HG02943 (cell line): Measurements from ENCODE around the gene SPEM2.
A peak's percentile ranks its signal among the peaks of the same experiment; 100 is the strongest.

ENCODE experiments used
- ATAC-seq: cut with Tn5 transposase; IDR thresholded peaks from one replicate; pipeline ENCODE4 v1.9.1; 2021; ENCODE audit warnings: mild to moderate bottlenecking, low read depth, moderate library complexity; ENCODE audit not compliant: unreplicated experiment

The SPEM2 gene

DNA sequence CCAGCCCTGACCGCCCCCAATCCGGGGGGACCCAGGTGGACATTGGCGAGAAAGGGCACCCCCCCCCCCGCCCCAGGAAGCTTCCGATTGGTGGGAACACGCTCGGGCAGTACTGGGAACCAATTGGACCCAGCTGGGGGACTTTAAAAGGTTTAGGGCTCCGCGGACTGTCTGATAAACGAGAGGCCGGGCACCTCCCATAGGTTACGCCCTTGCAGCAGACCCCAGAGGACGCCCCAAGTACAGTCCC lies 21.8 kb upstream of the SPEM2 start:
- ATAC-seq: peak; percentile 19

DNA sequence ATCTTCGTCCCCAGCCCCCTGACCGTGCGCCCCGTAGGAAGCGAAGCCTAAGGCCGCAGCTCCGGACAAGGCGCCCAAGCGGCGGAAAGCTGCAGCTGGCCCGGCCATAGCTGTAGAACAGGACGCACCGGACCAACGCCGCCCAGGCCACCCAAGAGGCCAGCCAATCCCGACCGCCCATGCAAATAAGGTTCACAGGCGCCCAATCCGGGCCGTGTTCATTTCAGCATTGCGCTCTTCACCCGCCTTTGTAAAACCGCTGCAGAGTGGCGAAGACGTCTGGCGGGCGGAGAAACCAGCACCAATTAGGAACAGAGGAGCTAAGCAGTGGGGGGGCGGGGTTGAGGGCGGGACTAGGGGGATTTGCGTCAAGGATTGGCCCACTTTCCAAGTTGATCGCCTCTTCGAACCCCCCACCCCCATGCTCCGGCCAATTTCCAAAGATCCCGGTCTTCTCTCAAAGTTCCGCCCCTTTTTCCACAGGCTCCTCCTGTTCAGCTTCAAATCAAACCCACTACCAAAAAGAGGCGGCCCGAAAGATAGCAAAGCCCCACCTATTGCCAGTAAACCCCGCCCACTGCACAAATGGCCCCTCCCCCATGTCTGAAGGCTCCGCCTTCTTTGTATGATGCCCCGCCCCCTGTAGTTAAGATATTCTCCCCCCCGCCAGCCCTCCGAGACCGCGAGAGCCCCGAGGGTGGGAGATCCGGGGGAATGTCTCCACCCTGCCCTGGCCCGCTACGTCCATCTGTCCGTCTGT lies 21.3 kb upstream of the SPEM2 start, which contains the start of gene TMEM256:
Gene TMEM256, minus strand, starts transcription at position 121 of the 760 bp plus-strand sequence. Its CDS starts 13 bp downstream, at position 108.
- peak; percentile 83 for ATAC-seq

DNA sequence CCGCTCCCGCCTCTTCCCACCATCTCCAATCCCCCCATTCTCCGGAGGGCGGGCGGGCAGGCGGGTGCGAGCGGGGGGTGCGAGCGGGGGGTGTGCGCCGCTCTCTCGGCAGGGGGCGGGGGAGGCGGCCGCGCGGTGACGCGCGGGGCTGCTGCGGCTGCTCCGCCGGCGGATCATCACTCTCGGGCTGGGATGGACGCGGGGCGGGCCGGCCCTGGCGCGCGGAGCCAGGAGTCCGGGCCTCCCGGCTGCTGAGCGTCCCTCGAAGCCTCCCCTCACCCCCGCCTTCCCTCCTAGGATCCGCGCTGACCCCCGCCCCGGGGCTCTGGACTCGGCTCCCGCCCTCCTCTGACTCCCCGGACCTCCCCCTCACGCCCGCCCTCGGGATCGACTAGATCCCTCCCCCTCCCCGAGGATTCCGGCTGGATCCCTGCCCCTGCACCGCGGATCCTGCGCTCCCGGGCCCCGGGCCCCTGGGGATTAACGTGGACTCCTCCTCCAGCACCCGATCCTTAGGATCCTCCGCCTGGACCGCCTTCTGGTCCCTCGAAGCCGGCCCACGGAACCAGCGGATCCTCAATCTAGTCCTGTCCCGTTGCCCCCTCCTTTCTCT lies 20.6 kb upstream of the SPEM2 start:
- peak; percentile 15 for ATAC-seq

DNA sequence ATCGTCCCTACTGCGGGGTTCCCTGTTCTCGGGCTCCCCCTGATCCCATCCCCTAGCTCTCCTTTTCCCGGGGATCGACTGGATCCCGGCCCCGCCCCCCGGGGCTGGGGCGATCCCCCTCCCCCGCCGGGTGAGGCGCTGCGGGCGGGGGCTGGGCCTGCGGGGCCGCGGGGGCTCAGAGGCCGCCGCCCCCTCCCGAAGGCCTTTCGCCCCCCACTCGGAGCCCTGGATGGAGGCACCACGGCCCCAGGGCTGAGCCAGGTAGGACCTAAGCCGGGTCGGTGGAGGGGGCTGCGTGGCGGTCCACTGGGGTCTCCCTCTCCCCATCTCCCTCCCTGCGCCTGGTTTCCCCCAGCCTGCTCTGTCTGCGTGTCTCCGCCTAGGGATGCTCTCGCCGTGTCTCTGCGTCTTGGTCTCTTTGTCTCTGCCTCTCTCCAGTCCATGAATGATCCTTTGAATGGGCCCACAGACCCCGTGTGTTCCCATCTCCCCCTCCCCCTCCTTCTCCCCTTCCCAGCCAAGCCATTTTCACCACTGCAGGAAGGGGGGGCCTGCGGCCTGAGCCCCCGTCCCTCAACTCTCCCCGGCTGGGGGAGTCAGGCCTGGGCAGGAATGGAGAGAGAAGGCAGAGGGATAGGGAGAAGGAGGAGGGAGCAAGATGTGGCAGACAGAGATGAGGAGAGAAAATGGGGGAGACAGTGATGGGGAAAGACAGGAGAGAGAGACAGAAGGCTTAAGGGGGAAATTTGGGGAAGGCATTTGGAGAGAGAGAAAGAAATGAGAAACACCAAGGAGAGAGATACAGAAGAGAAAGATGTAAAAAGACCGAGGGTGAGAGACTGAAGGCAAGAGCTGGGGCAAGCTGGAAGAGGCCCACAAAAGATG lies 19.8 kb upstream of the SPEM2 start:
- ATAC-seq: no peak

DNA sequence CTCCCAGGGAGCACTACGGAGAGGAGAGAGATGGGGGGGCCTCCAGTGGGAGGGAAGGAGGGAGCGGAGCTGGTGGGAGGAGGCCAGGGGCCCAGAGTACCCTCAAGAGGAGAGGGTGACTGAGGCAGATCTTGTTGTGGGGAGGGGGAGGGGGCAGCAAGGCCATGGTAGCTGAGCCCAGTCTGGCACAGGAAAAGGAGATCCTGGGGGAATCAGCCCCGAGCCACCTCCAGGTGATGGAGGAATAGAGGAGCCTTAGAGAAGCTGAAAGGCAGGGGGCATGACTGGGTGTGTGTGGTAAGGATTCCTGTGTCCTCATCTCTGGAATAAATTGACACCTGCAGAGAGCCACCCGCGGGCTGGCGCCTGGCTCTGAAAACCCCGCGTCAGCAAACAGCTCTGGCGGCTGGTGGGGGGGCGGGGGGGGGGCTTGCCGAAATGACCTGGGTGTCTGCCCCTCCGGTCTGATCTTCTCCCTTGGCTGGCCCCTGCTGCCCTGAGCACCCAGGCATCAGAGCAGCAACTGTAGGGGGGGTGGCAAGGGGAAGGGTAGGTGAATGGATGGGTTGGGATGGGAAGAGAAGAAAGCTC lies 19.1 kb upstream of the SPEM2 start:
- no peak for ATAC-seq

DNA sequence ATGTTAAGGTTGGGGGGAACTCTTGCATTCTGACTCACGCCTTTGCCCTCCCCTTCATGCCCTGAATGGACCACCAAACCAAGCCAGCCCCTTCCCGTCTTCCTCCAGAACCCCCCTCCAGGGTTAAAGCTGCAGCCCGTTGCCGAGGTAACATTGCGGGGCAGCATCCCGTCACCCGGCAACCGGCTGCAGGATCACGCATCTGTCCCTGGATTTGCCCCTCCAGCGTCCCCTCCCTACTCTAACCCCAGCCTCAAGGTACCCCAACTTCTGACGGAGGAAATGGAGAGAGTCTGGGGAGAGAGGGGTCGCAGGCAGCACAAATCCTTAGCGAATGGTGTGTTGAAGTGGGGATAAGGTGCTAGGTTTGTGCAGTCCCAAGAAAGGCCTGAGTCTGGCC lies 18.3 kb upstream of the SPEM2 start:
- no peak for ATAC-seq

DNA sequence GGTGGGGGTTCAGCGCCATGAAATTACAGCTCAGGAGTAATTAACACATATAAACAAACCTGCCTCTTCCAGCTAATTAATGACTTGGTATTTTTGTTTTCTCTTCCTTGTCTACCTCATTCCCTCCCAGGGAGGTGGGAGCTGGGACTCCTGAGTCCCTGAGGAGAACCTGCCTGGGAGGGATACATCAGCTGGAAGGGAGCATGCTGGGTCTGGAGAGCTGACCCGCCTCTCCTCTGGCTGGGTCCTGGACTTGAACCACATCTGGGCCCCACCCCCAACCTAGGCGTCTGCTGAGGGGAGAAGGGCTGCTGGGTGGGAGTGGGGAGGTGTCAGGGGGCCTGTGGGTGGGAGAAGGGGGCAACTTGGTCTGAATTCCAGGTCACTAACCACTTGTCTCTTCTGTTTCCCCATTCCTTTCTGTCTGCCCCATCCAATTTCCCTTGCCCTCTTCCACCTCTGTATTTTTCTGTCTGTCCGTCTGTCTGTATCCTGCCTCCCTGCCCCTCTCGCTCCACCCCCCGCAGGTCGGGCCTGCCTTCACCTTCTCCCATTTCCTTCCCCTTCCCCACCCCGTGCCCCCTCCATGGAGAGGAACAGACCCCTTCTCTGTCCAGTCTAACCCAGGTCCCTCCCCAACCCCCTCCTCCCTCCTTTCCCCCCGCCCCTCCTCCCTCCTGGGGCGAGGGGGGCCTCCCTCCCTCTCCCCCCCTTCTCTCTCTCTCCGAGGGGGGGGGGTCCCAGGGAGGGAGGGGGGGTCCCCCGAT lies 17.7 kb upstream of the SPEM2 start, which contains the start of gene NLGN2:
Gene NLGN2, plus strand, starts transcription at position 361 of the 767 bp plus-strand sequence. CDS start 411 bp downstream, outside the sequence.
- no peak for ATAC-seq

DNA sequence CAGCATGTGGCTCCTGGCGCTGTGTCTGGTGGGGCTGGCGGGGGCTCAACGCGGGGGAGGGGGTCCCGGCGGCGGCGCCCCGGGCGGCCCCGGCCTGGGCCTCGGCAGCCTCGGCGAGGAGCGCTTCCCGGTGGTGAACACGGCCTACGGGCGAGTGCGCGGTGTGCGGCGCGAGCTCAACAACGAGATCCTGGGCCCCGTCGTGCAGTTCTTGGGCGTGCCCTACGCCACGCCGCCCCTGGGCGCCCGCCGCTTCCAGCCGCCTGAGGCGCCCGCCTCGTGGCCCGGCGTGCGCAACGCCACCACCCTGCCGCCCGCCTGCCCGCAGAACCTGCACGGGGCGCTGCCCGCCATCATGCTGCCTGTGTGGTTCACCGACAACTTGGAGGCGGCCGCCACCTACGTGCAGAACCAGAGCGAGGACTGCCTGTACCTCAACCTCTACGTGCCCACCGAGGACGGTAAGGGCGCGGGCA lies 17.1 kb upstream of the SPEM2 start:
- no peak for ATAC-seq

DNA sequence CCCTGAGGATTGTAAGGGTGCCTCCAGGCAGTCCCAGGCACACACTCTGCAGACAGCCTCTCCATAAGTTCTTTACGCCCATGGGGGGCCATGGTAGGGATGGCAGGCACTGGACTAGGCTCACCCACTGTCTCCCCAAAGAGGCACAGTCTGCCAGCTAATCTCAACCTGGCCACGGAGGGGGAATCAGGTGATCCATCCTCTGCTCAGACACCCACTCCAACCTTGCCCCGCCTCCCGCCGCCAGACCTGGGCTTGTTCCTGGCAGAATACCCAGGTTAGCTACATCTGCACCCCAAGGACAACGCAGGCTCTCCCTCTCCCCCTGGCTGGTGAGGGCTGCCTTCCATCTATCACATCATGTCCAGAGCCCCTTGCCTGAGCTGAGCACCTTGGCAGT lies 16.6 kb upstream of the SPEM2 start:
- ATAC-seq: no peak

DNA sequence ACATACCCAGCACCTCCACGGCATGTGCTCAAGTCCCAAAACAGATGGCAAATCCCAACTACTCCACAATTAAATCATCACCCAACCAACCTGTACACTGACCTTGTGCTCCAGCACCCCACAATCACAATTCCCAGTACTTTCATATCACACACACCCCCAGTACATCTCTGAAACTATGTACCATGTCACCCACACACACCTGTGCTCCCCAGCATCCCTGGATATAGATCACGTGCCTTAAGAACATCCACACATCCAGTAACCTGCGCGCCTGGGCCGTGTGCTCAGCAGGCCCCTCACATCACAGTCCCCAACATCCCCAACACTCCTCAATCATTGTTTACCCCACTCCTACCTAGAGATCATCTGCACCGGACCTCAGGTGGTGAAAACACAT lies 15.7 kb upstream of the SPEM2 start:
- no peak for ATAC-seq

DNA sequence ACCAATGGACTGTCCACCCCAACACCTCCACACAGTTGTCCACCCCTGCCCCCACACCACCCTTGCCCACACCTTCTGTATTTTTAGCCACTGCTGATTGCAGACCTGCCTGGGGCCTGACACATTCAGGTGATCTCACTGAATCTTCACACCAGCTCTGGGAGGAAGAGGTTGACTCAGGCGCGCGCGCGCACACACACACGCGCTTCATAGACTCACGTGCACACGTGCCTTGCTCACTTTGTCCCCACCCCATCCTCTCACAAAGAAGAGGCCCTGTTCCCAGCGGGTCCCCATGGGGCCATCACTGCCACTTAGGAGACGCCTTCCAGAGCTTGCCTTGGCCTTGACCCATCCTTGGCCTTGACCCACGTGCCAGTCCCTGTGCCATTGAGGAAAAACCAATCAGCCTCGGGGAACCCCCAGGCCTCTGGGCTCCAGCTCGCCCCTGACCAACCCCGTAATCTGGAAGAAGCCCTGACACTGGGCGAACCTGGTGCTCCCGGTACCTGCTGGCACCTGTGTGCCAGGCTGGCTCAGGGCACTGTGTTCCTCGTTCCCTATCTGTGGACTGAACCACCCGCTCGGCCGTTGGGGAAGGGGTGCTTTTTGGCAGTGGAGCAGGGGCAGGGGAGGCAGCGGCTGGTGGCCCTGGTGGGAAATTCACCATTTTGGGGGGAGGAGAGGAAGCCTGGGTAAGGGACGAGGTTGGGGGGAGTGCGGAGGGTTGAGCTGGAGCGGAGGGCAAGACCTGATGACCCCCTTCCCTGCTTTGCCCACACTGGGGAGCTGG lies 14.6 kb upstream of the SPEM2 start:
- no peak for ATAC-seq

DNA sequence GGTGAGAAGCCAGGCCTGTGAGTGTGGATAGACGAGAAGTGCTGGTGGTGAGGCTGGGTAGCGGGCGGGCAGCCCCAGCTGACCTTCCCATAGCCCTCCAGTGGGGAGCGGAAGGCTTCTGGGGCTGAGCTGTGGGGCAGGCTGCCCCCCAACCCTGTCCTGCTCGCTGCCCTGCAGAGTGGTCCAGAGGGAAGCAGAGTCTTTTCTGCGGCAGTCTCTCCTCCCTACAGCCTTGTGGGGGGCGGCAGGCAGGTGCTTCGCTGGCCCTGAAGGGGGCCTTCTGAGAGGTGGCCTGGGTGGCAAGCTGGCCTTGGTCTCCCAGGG lies 14.0 kb upstream of the SPEM2 start:
- ATAC-seq: no peak

DNA sequence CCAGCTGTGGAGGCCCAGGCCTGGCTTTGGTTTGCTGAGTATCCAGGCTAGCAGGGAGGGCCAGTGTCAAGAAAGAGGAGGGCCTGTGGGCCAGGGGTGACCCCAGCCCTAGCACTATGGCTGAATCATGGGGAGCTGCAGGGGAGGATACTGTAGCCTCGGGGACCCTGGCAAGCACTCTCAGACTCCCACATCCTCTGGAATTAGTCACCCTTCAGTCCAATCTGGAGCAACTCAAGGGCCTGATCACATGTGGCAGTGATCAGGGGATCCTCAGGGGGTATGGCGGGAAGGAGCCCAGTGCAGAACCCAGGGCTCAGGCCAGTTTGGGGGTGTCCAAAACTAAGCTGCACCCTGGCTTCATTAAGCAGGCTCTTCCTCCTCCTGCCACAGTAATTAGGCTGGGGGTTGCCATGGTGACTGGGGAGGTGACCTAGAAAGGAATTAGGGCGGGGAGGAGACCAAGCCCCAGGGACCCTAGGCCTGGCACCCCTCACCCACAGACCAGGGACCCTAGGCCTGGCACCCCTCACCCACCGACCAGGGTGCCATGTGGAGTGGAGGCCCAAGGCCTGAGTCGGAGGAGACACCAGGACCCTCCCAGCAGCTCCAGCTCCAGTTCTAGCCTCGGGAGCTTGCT lies 11.9 kb upstream of the SPEM2 start:
- ATAC-seq: no peak

DNA sequence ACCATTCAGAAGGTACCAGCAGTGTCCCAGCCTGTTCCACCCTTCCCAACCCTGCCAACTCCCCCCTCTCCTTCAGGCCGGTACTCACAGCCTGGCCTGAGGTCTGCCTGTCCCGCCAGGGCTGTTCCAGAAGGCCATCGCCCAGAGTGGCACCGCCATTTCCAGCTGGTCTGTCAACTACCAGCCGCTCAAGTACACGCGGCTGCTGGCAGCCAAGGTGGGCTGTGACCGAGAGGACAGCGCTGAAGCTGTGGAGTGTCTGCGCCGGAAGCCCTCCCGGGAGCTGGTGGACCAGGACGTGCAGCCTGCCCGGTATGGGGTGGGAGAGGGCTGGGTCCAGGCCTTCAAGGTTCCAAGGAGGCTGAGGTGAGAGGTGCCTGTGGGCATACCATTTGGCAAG lies 10.6 kb upstream of the SPEM2 start:
- no peak for ATAC-seq

DNA sequence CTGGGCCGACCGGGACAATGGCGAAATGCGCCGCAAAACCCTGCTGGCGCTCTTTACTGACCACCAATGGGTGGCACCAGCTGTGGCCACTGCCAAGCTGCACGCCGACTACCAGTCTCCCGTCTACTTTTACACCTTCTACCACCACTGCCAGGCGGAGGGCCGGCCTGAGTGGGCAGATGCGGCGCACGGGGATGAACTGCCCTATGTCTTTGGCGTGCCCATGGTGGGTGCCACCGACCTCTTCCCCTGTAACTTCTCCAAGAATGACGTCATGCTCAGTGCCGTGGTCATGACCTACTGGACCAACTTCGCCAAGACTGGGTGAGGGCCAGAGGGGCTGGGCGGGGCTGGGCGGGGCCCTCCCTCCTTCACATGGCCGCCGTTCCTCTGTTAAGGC lies 9.6 kb upstream of the SPEM2 start:
- no peak for ATAC-seq

DNA sequence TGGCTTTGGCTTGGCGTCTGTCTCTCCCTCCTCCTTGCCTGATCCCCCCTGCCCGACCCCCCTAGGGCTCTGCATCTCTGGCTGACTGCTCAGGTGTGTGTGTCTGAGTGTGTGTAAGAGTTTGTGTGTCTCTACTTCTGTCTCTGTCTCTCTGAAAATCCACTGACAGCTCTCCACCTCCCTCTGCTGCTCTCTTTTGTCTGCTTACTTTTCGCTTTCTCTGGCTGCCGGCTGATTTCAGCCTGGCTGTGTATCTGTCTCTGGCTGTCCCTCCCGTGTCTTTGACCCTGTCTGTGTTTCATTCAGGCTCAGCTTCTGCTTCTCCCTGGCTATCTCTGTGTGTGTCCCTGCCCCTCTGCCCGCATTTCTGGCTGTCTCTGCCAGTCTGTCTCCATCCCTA lies 9.1 kb upstream of the SPEM2 start:
- no peak for ATAC-seq

DNA sequence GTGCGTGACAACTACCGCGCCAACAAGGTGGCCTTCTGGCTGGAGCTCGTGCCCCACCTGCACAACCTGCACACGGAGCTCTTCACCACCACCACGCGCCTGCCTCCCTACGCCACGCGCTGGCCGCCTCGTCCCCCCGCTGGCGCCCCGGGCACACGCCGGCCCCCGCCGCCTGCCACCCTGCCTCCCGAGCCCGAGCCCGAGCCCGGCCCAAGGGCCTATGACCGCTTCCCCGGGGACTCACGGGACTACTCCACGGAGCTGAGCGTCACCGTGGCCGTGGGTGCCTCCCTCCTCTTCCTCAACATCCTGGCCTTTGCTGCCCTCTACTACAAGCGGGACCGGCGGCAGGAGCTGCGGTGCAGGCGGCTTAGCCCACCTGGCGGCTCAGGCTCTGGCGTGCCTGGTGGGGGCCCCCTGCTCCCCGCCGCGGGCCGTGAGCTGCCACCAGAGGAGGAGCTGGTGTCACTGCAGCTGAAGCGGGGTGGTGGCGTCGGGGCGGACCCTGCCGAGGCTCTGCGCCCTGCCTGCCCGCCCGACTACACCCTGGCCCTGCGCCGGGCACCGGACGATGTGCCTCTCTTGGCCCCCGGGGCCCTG lies 8.3 kb upstream of the SPEM2 start:
- no peak for ATAC-seq

DNA sequence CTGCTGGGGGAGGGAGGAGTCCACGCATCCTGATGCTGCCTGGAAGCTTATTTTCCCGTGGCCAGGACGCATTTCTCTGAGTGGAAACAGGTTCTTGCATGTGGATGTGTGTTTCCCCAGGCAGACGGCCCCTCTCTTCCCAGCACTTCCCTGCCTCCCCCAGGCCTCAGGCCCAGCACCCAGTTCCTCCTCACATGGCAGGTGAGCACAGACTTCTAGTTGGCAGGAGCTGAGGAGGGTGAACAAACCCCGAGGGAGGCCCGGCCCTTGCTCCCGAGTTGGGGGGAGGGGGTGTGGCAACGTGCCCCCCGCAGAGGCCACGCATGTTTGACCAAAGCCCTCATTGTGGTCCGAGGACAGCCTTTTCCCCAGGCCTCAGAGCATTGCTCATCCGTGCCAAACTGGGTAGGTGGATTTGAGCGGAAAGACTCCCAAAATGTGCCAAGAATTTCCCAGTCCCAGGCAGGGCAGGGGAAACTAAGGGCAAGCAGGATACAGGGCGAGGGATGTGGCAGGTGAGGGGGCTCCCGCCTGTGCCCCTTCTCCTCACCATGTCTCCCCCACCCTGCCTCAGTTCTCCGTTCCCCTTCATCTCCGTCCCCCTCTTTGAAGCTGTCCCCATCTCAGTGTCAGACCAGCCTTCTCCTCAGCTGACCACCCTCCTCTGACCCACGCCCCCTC lies 6.8 kb upstream of the SPEM2 start:
- no peak for ATAC-seq
